Measurements from ENCODE around the gene OR10G3.
"Not testable (repeated sequence)": the region's sequence is repeated elsewhere in the genome, so short reads cannot be mapped to it uniquely, and the experiment has no call there.

Gene OR10G3

DNA sequence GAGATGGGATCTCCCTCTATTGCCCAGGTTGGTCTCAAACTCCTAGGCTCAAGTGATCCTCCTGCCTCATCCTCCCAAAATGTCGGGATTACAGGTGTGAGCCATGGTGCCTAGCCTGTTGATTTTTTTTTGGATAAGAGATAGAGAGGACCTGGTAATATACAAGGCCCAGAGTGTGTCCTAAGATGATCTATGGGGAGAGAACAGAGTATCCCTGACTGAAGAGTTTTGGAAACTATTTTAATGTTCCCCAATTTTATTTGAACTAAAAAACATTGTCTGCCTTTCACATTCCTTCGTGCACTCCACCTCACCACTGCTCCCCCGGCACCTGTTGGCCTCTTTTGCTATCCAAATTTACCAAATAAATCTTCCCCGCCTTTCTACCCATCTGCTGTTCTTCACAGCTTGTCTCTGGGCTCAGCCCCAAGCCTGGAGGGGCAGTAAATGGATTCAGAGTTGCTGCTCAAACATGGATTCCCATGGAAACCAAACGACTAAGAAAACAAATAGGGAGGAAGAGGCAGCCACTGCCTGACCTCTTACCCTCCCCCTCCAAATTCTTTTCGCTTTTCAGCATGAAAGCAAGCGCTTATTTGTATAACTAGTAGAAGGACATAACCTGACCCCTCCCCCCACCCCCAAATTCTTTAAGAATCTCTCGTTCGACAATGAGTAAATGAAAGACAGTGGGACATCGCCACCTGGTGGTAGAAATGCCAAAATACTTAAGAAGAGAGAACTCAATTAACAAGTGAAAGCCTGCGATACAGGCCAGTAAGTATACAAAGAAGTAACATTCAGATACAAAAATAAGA, 22.6 kb downstream of the OR10G3 start:
- no peaks in the 10 kb centered on the region for H3K9me3 ChIP-seq (ENCODE audit: control insufficient read depth, low read length)
- WGBS, 2 experiments: 5 to 6% methylated on average over 7 to 11 of the region's 11 CpGs
- H3K27me3 ChIP-seq (ENCODE audit: control insufficient read depth, insufficient read depth, low read length, poor library complexity, severe bottlenecking): no peaks in the 10 kb centered on the region
- H3K4me3 ChIP-seq (ENCODE audit: insufficient read depth, low read depth, low read length): peak overlapping the region; percentile 1
- H3K27ac ChIP-seq (ENCODE audit: insufficient read depth, low read depth, low read length, poor library complexity, severe bottlenecking): peak overlapping the region; percentile 95
- no peaks in the 10 kb centered on the region for H3K36me3 ChIP-seq (ENCODE audit: control insufficient read depth, insufficient read depth, low read length)
- peaks cover 5% of the 10 kb centered on the region for H3K4me1 ChIP-seq (ENCODE audit: control insufficient read depth, insufficient read depth, low read length)

- H3K27ac ChIP-seq (ENCODE audit: insufficient read depth, low read depth, low read length, poor library complexity, severe bottlenecking): peak overlapping the region; percentile 95
- no peaks in the 10 kb centered on the region for H3K27me3 ChIP-seq (ENCODE audit: control insufficient read depth, insufficient read depth, low read length, poor library complexity, severe bottlenecking)
- H3K4me3 ChIP-seq (ENCODE audit: insufficient read depth, low read depth, low read length): no peak overlapping the region
- WGBS, 2 experiments: 64 to 65% methylated on average over 4 to 5 of the region's 5 CpGs
- H3K9me3 ChIP-seq (ENCODE audit: control insufficient read depth, low read length): no peaks in the 10 kb centered on the region
- no peaks in the 10 kb centered on the region for H3K36me3 ChIP-seq (ENCODE audit: control insufficient read depth, insufficient read depth, low read length)
- H3K4me1 ChIP-seq (ENCODE audit: control insufficient read depth, insufficient read depth, low read length): peaks cover 5% of the 10 kb centered on the region
Measured at GRCh38 chr14:21556378-21557083, 23.3 kb downstream of the OR10G3 start.

GRCh38 chr14:21553266-21553665, 26.6 kb downstream of the OR10G3 start:
- Histone ChIP-seq H3K27ac (ENCODE audit: insufficient read depth, low read depth, low read length, poor library complexity, severe bottlenecking) (no peak overlapping the region), H3K27me3 (ENCODE audit: control insufficient read depth, insufficient read depth, low read length, poor library complexity, severe bottlenecking) (no peaks in the 10 kb centered on the region), H3K4me1 (ENCODE audit: control insufficient read depth, insufficient read depth, low read length) (peaks cover 5% of the 10 kb centered on the region), H3K9me3 (ENCODE audit: control insufficient read depth, low read length) (no peaks in the 10 kb centered on the region), H3K36me3 (ENCODE audit: control insufficient read depth, insufficient read depth, low read length) (no peaks in the 10 kb centered on the region), H3K4me3 (ENCODE audit: insufficient read depth, low read depth, low read length) (no peak overlapping the region)
- WGBS, 2 experiments: 81 to 88% methylated on average over 2 to 3 of the region's 3 CpGs

- WGBS, 2 experiments: 86 to 94% methylated on average over 6 to 7 of the region's 7 CpGs
- not testable (repeated sequence) for H3K4me3 ChIP-seq (ENCODE audit: insufficient read depth, low read depth, low read length); H3K9me3 ChIP-seq (ENCODE audit: control insufficient read depth, low read length); H3K27me3 ChIP-seq (ENCODE audit: control insufficient read depth, insufficient read depth, low read length, poor library complexity, severe bottlenecking); H3K27ac ChIP-seq (ENCODE audit: insufficient read depth, low read depth, low read length, poor library complexity, severe bottlenecking); H3K36me3 ChIP-seq (ENCODE audit: control insufficient read depth, insufficient read depth, low read length)
- peaks cover 24% of the 10 kb centered on the region for H3K4me1 ChIP-seq (ENCODE audit: control insufficient read depth, insufficient read depth, low read length)
Measured at GRCh38 chr14:21544588-21544987, 35.3 kb downstream of the OR10G3 start.

- no peaks in the 10 kb centered on the region for H3K27me3 ChIP-seq (ENCODE audit: control insufficient read depth, insufficient read depth, low read length, poor library complexity, severe bottlenecking)
- H3K36me3 ChIP-seq (ENCODE audit: control insufficient read depth, insufficient read depth, low read length): no peaks in the 10 kb centered on the region
- H3K27ac ChIP-seq (ENCODE audit: insufficient read depth, low read depth, low read length, poor library complexity, severe bottlenecking): peak overlapping the region; percentile 28
- H3K9me3 ChIP-seq (ENCODE audit: control insufficient read depth, low read length): no peaks in the 10 kb centered on the region
- H3K4me1 ChIP-seq (ENCODE audit: control insufficient read depth, insufficient read depth, low read length): peaks cover 30% of the 10 kb centered on the region
- WGBS, 2 experiments: 63 to 65% methylated on average over 5 of the region's 5 CpGs
- no peak overlapping the region for H3K4me3 ChIP-seq (ENCODE audit: insufficient read depth, low read depth, low read length)
Measured at GRCh38 chr14:21543963-21544362, 35.9 kb downstream of the OR10G3 start.

DNA sequence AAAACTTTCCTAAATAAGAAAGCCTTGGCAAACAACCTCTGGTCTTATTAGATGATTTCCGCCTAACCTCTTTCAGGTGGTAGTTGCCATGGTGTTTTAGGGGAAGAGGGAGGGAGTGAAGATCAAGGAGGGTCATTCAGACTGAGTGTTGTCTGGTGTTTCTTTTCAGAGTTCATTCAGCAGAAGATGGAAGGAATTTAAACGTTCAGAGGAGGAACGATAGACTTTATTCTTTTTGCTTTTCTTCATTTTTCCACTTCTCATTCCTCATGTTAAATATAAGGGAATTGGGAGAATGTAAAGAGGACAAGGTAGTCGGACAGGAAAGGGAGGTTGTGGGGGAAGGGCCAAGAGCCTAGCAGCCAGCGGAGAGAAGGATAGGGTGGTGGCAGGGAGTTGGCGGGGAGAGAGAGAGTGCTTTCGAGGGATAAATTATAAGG, 36.3 kb downstream of the OR10G3 start:
- Histone ChIP-seq H3K27ac (ENCODE audit: insufficient read depth, low read depth, low read length, poor library complexity, severe bottlenecking) (peak overlapping the region; percentile 28), H3K9me3 (ENCODE audit: control insufficient read depth, low read length) (no peaks in the 10 kb centered on the region), H3K36me3 (ENCODE audit: control insufficient read depth, insufficient read depth, low read length) (no peaks in the 10 kb centered on the region), H3K4me1 (ENCODE audit: control insufficient read depth, insufficient read depth, low read length) (peaks cover 34% of the 10 kb centered on the region), H3K4me3 (ENCODE audit: insufficient read depth, low read depth, low read length) (no peak overlapping the region), H3K27me3 (ENCODE audit: control insufficient read depth, insufficient read depth, low read length, poor library complexity, severe bottlenecking) (no peaks in the 10 kb centered on the region)
- 8 to 16% methylated on average over 5 to 6 of the region's 7 CpGs for WGBS, 2 experiments

- Histone ChIP-seq H3K4me3 (ENCODE audit: insufficient read depth, low read depth, low read length) (no peak overlapping the region), H3K27ac (ENCODE audit: insufficient read depth, low read depth, low read length, poor library complexity, severe bottlenecking) (no peak overlapping the region), H3K4me1 (ENCODE audit: control insufficient read depth, insufficient read depth, low read length) (peaks cover 40% of the 10 kb centered on the region), H3K9me3 (ENCODE audit: control insufficient read depth, low read length) (no peaks in the 10 kb centered on the region), H3K36me3 (ENCODE audit: control insufficient read depth, insufficient read depth, low read length) (no peaks in the 10 kb centered on the region), H3K27me3 (ENCODE audit: control insufficient read depth, insufficient read depth, low read length, poor library complexity, severe bottlenecking) (no peaks in the 10 kb centered on the region)
- 86 to 88% methylated on average over 6 of the region's 9 CpGs for WGBS, 2 experiments
Measured at GRCh38 chr14:21541413-21542074, 38.3 kb downstream of the OR10G3 start.

DNA sequence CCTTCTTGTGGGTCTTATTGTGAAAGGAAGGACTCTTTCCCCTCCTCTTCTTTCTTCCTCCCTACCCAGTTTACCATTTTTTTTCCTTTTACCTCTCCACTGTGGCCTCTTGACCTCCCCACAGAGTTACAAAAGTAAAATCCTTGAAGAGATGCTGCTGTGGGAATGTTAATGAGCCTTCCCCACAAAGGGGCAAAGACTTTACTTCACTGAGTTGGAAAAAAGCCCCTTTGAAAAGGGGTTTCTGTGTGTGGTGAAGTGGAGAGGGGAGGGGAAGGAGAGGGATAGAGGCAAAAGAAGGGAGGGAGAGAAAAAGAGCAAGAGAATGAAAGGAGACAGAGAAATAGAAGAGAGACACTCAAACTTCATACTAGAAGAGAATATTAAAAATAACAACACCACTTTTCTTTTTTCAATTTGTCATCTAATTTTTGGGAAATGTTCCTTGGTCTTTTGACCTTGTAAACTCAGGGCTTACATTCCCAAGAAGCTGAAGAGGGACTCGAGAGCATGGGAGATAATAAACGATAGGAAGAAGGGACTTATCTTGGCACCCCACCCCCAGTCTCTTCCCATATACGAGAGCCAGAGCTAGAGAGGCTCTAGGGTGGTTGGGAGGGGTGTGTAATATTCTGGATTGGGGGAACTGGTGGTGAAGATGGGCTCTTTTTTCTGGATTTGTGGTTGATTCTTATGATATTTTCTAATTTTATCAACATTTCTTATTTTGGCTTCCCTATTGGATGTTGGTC, 40.5 kb downstream of the OR10G3 start:
- no peak overlapping the region for H3K4me3 ChIP-seq (ENCODE audit: insufficient read depth, low read depth, low read length)
- H3K4me1 ChIP-seq (ENCODE audit: control insufficient read depth, insufficient read depth, low read length): peaks cover 43% of the 10 kb centered on the region
- no peaks in the 10 kb centered on the region for H3K9me3 ChIP-seq (ENCODE audit: control insufficient read depth, low read length)
- no peaks in the 10 kb centered on the region for H3K27me3 ChIP-seq (ENCODE audit: control insufficient read depth, insufficient read depth, low read length, poor library complexity, severe bottlenecking)
- H3K27ac ChIP-seq (ENCODE audit: insufficient read depth, low read depth, low read length, poor library complexity, severe bottlenecking): peak overlapping the region; percentile 74
- 0 to 3% methylated on average over 3 of the region's 3 CpGs for WGBS, 2 experiments
- no peaks in the 10 kb centered on the region for H3K36me3 ChIP-seq (ENCODE audit: control insufficient read depth, insufficient read depth, low read length)

- H3K4me3 ChIP-seq (ENCODE audit: insufficient read depth, low read depth, low read length): peak overlapping the region; percentile 78
Measured at GRCh38 chr14:21537090-21537424, 42.8 kb downstream of the OR10G3 start.

More at GRCh38 chr14:21537090-21537424, 42.8 kb downstream of the OR10G3 start:
- Histone ChIP-seq H3K4me1 (ENCODE audit: control insufficient read depth, insufficient read depth, low read length) (peaks cover 43% of the 10 kb centered on the region), H3K36me3 (ENCODE audit: control insufficient read depth, insufficient read depth, low read length) (no peaks in the 10 kb centered on the region), H3K9me3 (ENCODE audit: control insufficient read depth, low read length) (no peaks in the 10 kb centered on the region), H3K27me3 (ENCODE audit: control insufficient read depth, insufficient read depth, low read length, poor library complexity, severe bottlenecking) (no peaks in the 10 kb centered on the region), H3K27ac (ENCODE audit: insufficient read depth, low read depth, low read length, poor library complexity, severe bottlenecking) (peak overlapping the region; percentile 99)
- WGBS, 2 experiments: 0% methylated on average over 3 of the region's 3 CpGs

All from ectodermal cell (in vitro differentiated cells).